Thoracic aorta (tissue), 2 donors: ENCODE data around the gene CCT6A. TPM values are rescaled to one million over a fixed set of nuclear protein-coding genes. Genes with fewer than 3 reads are reported as not detected.
A peak's percentile ranks its signal among the peaks of the same experiment; 100 is the strongest.
"Not testable (repeated sequence)": the region's sequence is repeated elsewhere in the genome, so short reads cannot be mapped to it uniquely, and the experiment has no call there.

Experiments used
- ATAC-seq: fragments of 150-250 bp; one replicate; pipeline ENCODE4 v1.8.0; 2017; ENCODE audit warnings: low read depth; ENCODE audit not compliant: insufficient number of reproducible peaks, low FRiP score
- DNase-seq: peaks from one replicate; pipeline ENCODE4 v3.0.0-alpha.2; 2020; ENCODE audit warnings: low spot score
- H3K27ac ChIP-seq, 2 donors: fragments of 200-600 bp; sonication (generic); 1 replicate in 1 of 2; 2 replicates in 1 of 2; pipeline ENCODE4 v1.5.1; 2016; ENCODE audit warnings: mild to moderate bottlenecking in 2 of 2, moderate library complexity in 2 of 2
- H3K27me3 ChIP-seq: fragments of 200-600 bp; sonication (generic); replicated peaks from 2 replicates; pipeline ENCODE4 v1.6.0; 2016; ENCODE audit warnings: mild to moderate bottlenecking; ENCODE audit not compliant: insufficient read depth
- H3K36me3 ChIP-seq: fragments of 200-600 bp; sonication (generic); one replicate; pipeline ENCODE4 v1.5.1; 2016
- H3K4me1 ChIP-seq, 2 donors: fragments of 200-600 bp; sonication (generic); 1 replicate in 1 of 2; 2 replicates in 1 of 2; pipeline versions ENCODE4 v1.5.1 to v1.6.0; 2016; ENCODE audit warnings: low read depth in 2 of 2, mild to moderate bottlenecking in 1 of 2; ENCODE audit not compliant: control insufficient read depth in 1 of 2
- H3K4me3 ChIP-seq: fragments of 200-600 bp; sonication (generic); 2 replicates; pipeline ENCODE4 v1.5.1; 2016; ENCODE audit warnings: mild to moderate bottlenecking
- H3K9me3 ChIP-seq: fragments of 200-600 bp; sonication (generic); 2 replicates; pipeline ENCODE4 v1.5.1; 2016
- CTCF ChIP-seq: fragments of 200-600 bp; sonication (generic); IDR thresholded peaks from one replicate; pipeline ENCODE4 v1.5.1; 2019; ENCODE audit warnings: antibody characterized with exemption
- total RNA-seq, 2 donors: library from RNA; depleted of rRNA; stranded (reverse); fragments of >200 nt; gene quantifications; one replicate each; pipeline versions ENCODE4 v1.1.0 to v1.2.3, GENCODE V29; 2016

CCT6A gene
- total RNA-seq, 2 donors from 2014 or later: 41.8 to 96.9 TPM

DNA sequence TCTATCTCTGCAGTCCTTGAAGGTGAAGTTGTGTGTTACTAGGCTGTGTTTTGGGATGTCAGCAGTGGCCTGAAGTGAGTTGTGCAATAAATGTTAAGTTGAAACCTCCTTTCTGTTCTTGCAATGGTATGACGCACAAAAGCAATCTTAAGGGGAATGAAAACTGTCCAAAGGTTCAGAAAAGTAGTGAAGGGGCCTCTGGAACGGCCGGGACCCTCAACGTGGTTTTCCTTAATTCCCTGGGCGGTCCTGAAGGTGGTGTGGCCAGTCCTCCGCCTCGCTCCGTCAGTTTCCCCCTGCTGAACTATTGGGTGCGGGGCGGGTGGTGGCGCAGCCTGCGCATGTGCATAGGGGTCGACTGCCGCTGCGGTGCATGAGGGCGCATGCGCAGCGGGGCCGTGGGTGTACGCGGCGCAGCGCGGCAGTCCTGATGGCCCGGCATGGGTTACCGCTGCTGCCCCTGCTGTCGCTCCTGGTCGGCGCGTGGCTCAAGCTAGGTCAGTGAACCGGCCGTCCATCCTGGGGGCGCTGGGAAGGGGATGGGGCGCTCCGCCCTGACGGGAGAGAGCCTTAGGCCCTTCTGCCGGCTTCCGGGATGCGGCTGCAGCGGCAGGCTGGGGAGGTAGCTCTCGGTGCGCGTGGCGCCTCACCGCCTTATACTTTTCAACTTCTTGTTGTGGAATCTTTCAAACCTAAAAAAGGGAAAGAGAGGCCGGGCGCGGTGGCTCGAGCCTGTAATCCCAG lies 12.5 kb downstream of the CCT6A start, which contains the start of gene SUMF2:
Gene SUMF2, plus strand, starts transcription at position 405 of the 744 bp plus-strand sequence. Its CDS starts 26 bp downstream, at position 431.
- peak; percentile 33 for TF ChIP-seq CTCF
- peak within 1 kb of the TSS; percentile 90 to 92 for H3K27ac ChIP-seq
- DNase-seq: peak; percentile 60
- H3K4me1 ChIP-seq: peaks cover 8 to 21% of the 10 kb centered on the region in 2 donors
- no peaks in the 10 kb centered on the region for H3K9me3 ChIP-seq
- H3K27me3 ChIP-seq: no peaks in the 10 kb centered on the region
- peak within 1 kb of the TSS; percentile 96 for H3K4me3 ChIP-seq
- peak; percentile 83 for ATAC-seq
- peaks cover 25% of the 10 kb centered on the region for H3K36me3 ChIP-seq

- not testable (repeated sequence) for DNase-seq, ATAC-seq, H3K27me3 ChIP-seq, H3K27ac ChIP-seq, H3K9me3 ChIP-seq, H3K4me3 ChIP-seq
- peaks cover 30% of the 10 kb centered on the region for H3K36me3 ChIP-seq
- H3K4me1 ChIP-seq: peaks cover 8 to 21% of the 10 kb centered on the region in 2 donors
Measured at GRCh38 chr7:56066376-56066775, 14.8 kb downstream of the CCT6A start.

GRCh38 chr7:56074371-56074791 lies 22.8 kb downstream of the CCT6A start:
- no peaks in the 10 kb centered on the region for H3K27me3 ChIP-seq
- H3K4me1 ChIP-seq: peaks cover 9 to 21% of the 10 kb centered on the region in 2 donors
- peaks cover 31% of the 10 kb centered on the region for H3K36me3 ChIP-seq
- no peaks in the 10 kb centered on the region for H3K9me3 ChIP-seq
- peak overlapping the region; percentile 46 to 64 for H3K27ac ChIP-seq
- ATAC-seq: peak; percentile 94
- TF ChIP-seq CTCF: peak; percentile 89
- DNase-seq: peak; percentile 84
- no peak overlapping the region for H3K4me3 ChIP-seq

DNA sequence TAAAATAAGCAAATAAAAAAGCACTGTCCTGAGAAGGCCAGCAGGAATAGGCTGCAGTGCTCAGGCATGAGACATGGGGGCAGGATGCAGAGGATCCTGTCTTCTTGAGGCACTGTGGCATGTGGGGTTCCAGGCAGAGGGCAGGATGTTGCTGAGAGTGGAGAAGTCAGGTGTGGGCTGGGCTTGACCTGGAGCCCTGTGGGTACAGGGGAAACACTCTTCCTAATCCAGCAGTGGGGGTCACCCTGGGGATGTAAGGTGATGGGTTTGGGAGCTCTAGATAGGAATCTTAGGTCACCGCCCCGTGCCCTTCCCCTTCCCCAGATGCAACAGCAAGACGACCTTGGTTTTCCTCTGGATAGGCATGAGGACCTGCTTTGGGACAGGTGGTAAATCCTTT lies 26.1 kb downstream of the CCT6A start:
- no peak for DNase-seq
- H3K36me3 ChIP-seq: peaks cover 15% of the 10 kb centered on the region
- peak overlapping the region; percentile 84 to 91 for H3K27ac ChIP-seq

GRCh38 chr7:56078196-56078595 lies 26.6 kb downstream of the CCT6A start:
- H3K36me3 ChIP-seq: peaks cover 15% of the 10 kb centered on the region
- ATAC-seq: no peak
- no peak overlapping the region for H3K4me3 ChIP-seq
- peaks cover 22 to 54% of the 10 kb centered on the region in 2 donors for H3K4me1 ChIP-seq
- no peak for DNase-seq
- no peaks in the 10 kb centered on the region for H3K27me3 ChIP-seq
- TF ChIP-seq CTCF: no peak
- peak overlapping the region; percentile 84 to 91 for H3K27ac ChIP-seq
- no peaks in the 10 kb centered on the region for H3K9me3 ChIP-seq

More for the DNA sequence above, 26.1 kb downstream of the CCT6A start:
- TF ChIP-seq CTCF: no peak
- Histone ChIP-seq H3K4me1 (peaks cover 22 to 49% of the 10 kb centered on the region in 2 donors), H3K4me3 (no peak overlapping the region), H3K27me3 (no peaks in the 10 kb centered on the region), H3K9me3 (no peaks in the 10 kb centered on the region)
- no peak for ATAC-seq
